ENCODE results near the gene PARS2.

Gene PARS2

DNA sequence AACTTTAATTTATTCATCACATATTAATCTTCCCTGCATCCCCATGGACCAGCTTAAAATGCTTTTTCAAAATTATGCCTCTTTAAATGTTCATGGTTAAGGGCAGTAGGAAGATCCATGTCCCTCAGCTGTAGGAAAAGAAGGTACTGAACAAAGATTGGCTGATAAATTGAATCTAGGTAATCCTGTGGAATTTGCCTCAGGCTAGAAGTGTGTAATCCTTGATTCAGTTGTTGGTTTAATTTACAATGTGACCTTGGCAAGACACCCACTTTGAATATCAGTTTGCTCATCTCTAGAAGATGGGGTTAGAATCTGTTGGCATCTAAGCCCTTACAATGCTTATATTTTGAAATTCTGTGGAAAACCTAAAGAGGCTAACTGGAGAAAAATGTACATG lies 42.6 kb downstream of the PARS2 start:
- no peak for DNase-seq

DNA sequence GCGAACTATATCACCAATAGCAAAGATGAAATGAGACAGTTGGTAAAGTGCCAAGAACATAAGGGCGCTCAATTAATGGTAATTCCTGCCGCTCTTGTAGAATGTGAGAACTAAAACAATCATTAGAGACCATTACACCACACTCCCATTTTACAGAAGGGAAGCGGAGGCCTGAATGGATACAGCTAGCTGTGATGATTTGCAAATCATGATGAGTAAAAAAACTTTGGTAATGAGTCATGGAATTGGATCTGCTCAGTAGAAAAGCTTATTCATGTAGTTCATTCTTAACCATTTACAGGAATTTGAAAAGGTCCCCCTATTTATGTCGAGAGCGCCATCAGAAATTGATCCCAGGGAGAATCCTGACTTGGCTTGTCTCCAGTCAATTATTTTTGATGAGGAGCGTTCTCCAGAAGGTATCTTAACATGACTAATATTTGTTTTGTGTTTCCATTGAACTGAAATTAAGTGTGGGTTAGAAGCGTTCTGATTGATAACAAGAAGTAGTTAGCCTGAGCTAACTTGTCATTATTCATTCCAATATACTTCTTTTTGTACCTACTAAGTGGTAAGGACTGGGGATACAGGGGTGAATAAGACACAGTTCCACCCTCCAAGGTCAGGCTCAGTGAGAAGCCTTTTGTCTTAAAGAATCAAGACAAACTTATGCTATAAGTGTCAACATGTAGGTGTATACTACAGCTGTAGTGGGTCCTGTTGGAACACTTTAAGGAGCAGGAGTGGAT lies 47.9 kb downstream of the PARS2 start:
- DNase-seq: no peak

DNA sequence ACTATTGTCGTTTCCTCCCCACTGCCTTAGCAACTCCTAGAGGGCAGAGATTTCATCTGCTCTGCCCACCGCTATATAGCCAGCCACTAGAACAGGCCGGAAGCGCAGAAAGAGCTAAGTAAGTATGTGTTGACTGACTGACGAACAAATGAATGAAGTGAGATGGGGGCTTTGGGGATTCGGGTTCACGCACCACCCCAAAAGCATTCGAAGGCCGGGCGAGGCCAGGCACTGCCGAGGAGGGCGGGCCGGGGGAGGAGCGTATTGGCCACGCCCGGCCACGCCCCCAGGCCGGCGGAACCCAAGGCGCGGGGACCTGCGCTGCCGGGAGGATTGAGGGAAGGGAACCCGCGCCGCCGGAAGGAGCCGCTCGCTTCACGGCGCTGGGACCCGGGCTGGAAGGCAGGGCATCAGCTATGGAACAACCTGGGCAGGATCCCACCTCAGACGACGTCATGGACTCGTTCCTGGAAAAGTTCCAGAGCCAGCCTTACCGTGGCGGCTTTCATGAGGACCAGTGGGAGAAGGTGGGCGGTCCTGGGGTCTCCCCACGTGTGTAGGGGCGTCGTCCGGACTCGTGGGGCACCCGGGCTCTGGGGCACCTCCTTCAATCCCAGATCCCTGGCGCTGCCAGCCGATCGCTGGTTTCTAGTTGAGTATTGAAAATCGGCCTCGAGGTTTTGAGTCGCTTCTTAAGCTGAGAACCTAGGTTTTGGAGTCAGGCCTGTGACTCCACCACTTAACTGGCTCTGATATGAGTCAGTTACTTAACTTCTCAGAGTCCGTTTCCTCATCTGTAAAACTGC lies 48.6 kb downstream of the PARS2 start, which contains the start of gene TTC4:
TSS of gene TTC4 (plus strand) at position 369 of the 806 bp plus-strand sequence. CDS start at position 417, 48 bp downstream.
- DNase-seq: peak; percentile 84 to 85

GRCh38 chr1:54714881-54715492 lies 49.3 kb downstream of the PARS2 start:
- no peak for DNase-seq

GRCh38 chr1:54711536-54711935 lies 52.8 kb downstream of the PARS2 start:
- no peak for DNase-seq

GRCh38 chr1:54710841-54711240 lies 53.5 kb downstream of the PARS2 start:
- no peak for DNase-seq

- DNase-seq: no peak
Observed at GRCh38 chr1:54710434-54710833, 53.9 kb downstream of the PARS2 start.

GRCh38 chr1:54709547-54710292 lies 54.6 kb downstream of the PARS2 start:
- DNase-seq: no peak

GRCh38 chr1:54708385-54708784 lies 55.9 kb downstream of the PARS2 start:
- no peak for DNase-seq

All from activated CD4-positive, alpha-beta T cell treated with anti-CD3 and anti-CD28 coated beads for 4 hours (primary cell).